ENCODE results near the gene ZBTB16.
A peak's percentile ranks its signal among the peaks of the same experiment; 100 is the strongest.

The ZBTB16 gene

GRCh38 chr11:114218508-114218907 lies 159.0 kb downstream of the ZBTB16 start:
- no peak for DNase-seq (ENCODE audit: low read depth)
- no peak for TF ChIP-seq CTCF (conservative IDR thresholded peaks at IDR 0.05; ENCODE audit: control insufficient read depth, insufficient read depth, low read depth, low read length)
- H3K4me3 ChIP-seq (ENCODE audit: control insufficient read depth, low read depth, low read length), result no peak overlapping the region

- no peak overlapping the region for H3K4me3 ChIP-seq (ENCODE audit: control insufficient read depth, low read depth, low read length)
- peak; percentile 98 for DNase-seq (ENCODE audit: low read depth)
- TF ChIP-seq CTCF (conservative IDR thresholded peaks at IDR 0.05; ENCODE audit: control insufficient read depth, insufficient read depth, low read depth, low read length), result no peak
Observed at GRCh38 chr11:114219559-114220349, 160.2 kb downstream of the ZBTB16 start.

GRCh38 chr11:114221037-114221436 lies 161.5 kb downstream of the ZBTB16 start:
- no peak for TF ChIP-seq CTCF (conservative IDR thresholded peaks at IDR 0.05; ENCODE audit: control insufficient read depth, insufficient read depth, low read depth, low read length)
- no peak for DNase-seq (ENCODE audit: low read depth)
- no peak overlapping the region for H3K4me3 ChIP-seq (ENCODE audit: control insufficient read depth, low read depth, low read length)

GRCh38 chr11:114225661-114226060 lies 166.2 kb downstream of the ZBTB16 start:
- DNase-seq (ENCODE audit: low read depth), result no peak
- no peak for TF ChIP-seq CTCF (conservative IDR thresholded peaks at IDR 0.05; ENCODE audit: control insufficient read depth, insufficient read depth, low read depth, low read length)
- no peak overlapping the region for H3K4me3 ChIP-seq (ENCODE audit: control insufficient read depth, low read depth, low read length)

GRCh38 chr11:114226356-114226755 lies 166.8 kb downstream of the ZBTB16 start:
- DNase-seq (ENCODE audit: low read depth), result no peak

More at GRCh38 chr11:114226356-114226755, 166.8 kb downstream of the ZBTB16 start:
- TF ChIP-seq CTCF (conservative IDR thresholded peaks at IDR 0.05; ENCODE audit: control insufficient read depth, insufficient read depth, low read depth, low read length), result no peak
- H3K4me3 ChIP-seq (ENCODE audit: control insufficient read depth, low read depth, low read length), result no peak overlapping the region
